K562 (cell line): Measurements from ENCODE around the gene MEST. TPM values are rescaled to one million over a fixed set of nuclear protein-coding genes. Genes with fewer than 3 reads are reported as not detected.
A peak's percentile ranks its signal among the peaks of the same experiment; 100 is the strongest.

ENCODE experiments used
- CBX5 ChIP-seq: IDR thresholded peaks from 2 replicates; pipeline ENCODE4 v1.6.1; 2014; ENCODE audit warnings: low read depth, borderline replicate concordance
- CC2D1A ChIP-seq: fragments of 450-650 bp; IDR thresholded peaks from 2 replicates; pipeline ENCODE4 v1.6.1; 2017; ENCODE audit warnings: mild to moderate bottlenecking
- EGR1 ChIP-seq: fragments of 450-650 bp; conservative IDR thresholded peaks from 2 replicates; pipeline ENCODE4 v1.6.1; 2017; ENCODE audit warnings: mild to moderate bottlenecking
- HMGN3 ChIP-seq: IDR thresholded peaks from 2 replicates; pipeline ENCODE4 v1.6.1; 2011; ENCODE audit warnings: borderline replicate concordance, low read depth, mild to moderate bottlenecking, mixed read lengths, low read length; ENCODE audit not compliant: insufficient read length; ENCODE audit errors: extremely low read depth
- ILF3 ChIP-seq: fragments of 450-650 bp; IDR thresholded peaks from 2 replicates; pipeline ENCODE4 v1.6.1; 2018; ENCODE audit warnings: antibody characterized with exemption, mild to moderate bottlenecking, moderate library complexity, borderline replicate concordance
- L3MBTL2 ChIP-seq: fragments of 450-650 bp; IDR thresholded peaks from 2 replicates; pipeline ENCODE4 v1.6.1; 2016; ENCODE audit warnings: mild to moderate bottlenecking, moderate library complexity
- MNT ChIP-seq, 2 experiments: fragments of 450-650 bp; conservative IDR thresholded peaks; 2 replicates each; pipeline ENCODE4 v1.6.1; 2017; ENCODE audit warnings: mild to moderate bottlenecking in 2 of 2, moderate library complexity in 2 of 2
- MTF1 ChIP-seq: fragments of 250-450 bp; sonication (Bioruptor Pico); IDR thresholded peaks from 2 replicates; pipeline ENCODE4 v1.9.0; 2021; ENCODE audit warnings: moderate library complexity, mild to moderate bottlenecking, inconsistent platforms, borderline replicate concordance
- NR1H2 ChIP-seq: sonication (generic); formaldehyde crosslinking; IDR thresholded peaks from 2 replicates; pipeline ENCODE4 v1.4.0; 2020; ENCODE audit warnings: mild to moderate bottlenecking, missing genetic modification reagents
- RBM14 ChIP-seq: fragments of 200-400 bp; formaldehyde crosslinking; IDR thresholded peaks from 2 replicates; pipeline ENCODE4 v1.6.1; 2018; ENCODE audit warnings: low read depth, mild to moderate bottlenecking, low read length, moderate library complexity, borderline replicate concordance; ENCODE audit not compliant: insufficient read depth
- RFX5 ChIP-seq: IDR thresholded peaks from 2 replicates; pipeline ENCODE4 v1.6.1; 2011; ENCODE audit warnings: low read depth, mild to moderate bottlenecking, improper control_type of control experiment, low read length
- SREBF2 ChIP-seq: sonication (generic); formaldehyde crosslinking; IDR thresholded peaks from 2 replicates; pipeline ENCODE4 v1.4.0; 2020; ENCODE audit warnings: mild to moderate bottlenecking, missing genetic modification reagents
- SRSF1 ChIP-seq: fragments of 200-400 bp; formaldehyde crosslinking; IDR thresholded peaks from 2 replicates; pipeline ENCODE4 v1.6.1; 2017; ENCODE audit warnings: mild to moderate bottlenecking, low read depth, low read length, moderate library complexity
- UBTF ChIP-seq, 2 experiments: IDR thresholded peaks; 2 replicates each; pipeline ENCODE4 v1.6.1; 2012; ENCODE audit warnings: improper control_type of control experiment in 2 of 2, low read depth in 2 of 2, low read length in 2 of 2, borderline replicate concordance in 1 of 2
- WHSC1 ChIP-seq: IDR thresholded peaks from one replicate; pipeline ENCODE4 v1.6.1; 2012; ENCODE audit warnings: low read length, control low read depth, inconsistent platforms
- ZNF584 ChIP-seq: fragments of 200-800 bp; sonication (Bioruptor generic); IDR thresholded peaks from 2 replicates; pipeline ENCODE4 v1.6.1; 2016; ENCODE audit warnings: low read depth, mild to moderate bottlenecking, missing genetic modification characterization, missing compliant biosample characterization
- polyA plus RNA-seq, 8 experiments: library from polyadenylated mRNA; depleted of rRNA in 4 of 8; stranded (reverse) in 5 of 8; unstranded in 3 of 8; fragments of >200 nt; fragmentation: Nextera tagmentation in 2 of 8; fragmentation: Illumina TruSeq in 1 of 8; extraction: Ambion mirVana in 2 of 8; extraction: Trizol in 1 of 8; gene quantifications; 2 replicates each; pipeline versions ENCODE4 v1.2.1 to v1.2.3, GENCODE V29; 2011 to 2014; ENCODE audit warnings: inconsistent platforms in 1 of 8, missing spikeins in 1 of 8
- total RNA-seq, 7 experiments: library from RNA; depleted of rRNA in 6 of 7; stranded (reverse); fragments of >200 nt in 6 of 7; fragmentation: Illumina TruSeq in 2 of 7; extraction: Trizol in 2 of 7; gene quantifications; 2 replicates each; pipeline versions ENCODE4 v1.2.1 to v1.2.3, GENCODE V29; 2011 to 2021; ENCODE audit warnings: low replicate concordance in 1 of 7
- TF ChIP-seq, protein P1 (sequence below): fragments of 250-450 bp; sonication (Bioruptor Pico); IDR thresholded peaks from 2 replicates; pipeline ENCODE4 v1.8.0; 2021; ENCODE audit warnings: mild to moderate bottlenecking, moderate library complexity
- TF ChIP-seq, protein P2 (sequence below): fragments of 250-450 bp; sonication (Bioruptor Pico); IDR thresholded peaks from 2 replicates; pipeline ENCODE4 v1.5.0; 2022; ENCODE audit warnings: mild to moderate bottlenecking

Gene MEST
- total and polyA plus RNA-seq, 9 of the 15 experiments (the other 6 are each of a cell fraction or from before 2014, with no cell fraction given): 0.04 to 0.74 (median 0.36) TPM; not detected in 1

DNA sequence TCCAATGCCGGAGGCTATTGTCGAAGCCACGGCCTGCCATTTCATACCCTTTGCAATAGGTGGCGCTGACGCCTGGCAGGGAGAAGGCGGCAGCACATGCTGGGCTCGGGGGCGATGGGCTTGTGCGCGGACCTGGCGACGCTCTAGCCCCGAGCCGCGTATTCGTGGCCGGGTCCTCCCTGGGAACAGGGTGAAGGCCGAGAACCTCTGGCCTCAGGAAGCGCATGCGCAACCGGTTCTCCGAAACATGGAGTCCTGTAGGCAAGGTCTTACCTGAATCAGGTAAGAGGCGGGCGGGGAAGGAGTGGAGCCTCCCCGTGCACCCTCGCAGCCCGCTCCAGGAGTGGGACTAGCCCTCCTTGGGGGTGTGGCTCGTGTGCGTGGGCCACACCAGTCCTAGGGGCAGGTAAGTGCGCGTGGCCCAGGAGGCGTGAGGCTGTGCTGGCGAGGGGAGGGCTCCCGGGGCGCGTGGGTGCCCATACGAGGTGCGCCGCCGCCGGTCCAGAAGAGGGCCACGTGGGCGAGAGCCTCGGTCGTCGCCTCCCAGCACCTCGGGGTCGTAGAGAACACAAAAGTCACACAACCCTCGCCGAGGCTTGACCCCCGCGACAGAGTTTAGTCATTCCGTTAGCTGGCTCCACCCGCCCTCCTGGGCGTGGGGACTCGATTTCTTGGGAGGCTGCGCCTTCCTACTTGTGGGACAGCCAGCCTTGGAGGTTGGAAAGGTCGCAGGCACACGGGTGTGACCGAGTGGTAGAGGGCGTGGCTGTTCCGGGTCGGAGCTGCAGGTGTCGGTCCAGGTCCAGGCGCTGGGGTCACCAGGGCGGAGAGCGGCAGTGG is 5.6 kb upstream of the MEST start (continued):
- TF ChIP-seq, protein P1, sequence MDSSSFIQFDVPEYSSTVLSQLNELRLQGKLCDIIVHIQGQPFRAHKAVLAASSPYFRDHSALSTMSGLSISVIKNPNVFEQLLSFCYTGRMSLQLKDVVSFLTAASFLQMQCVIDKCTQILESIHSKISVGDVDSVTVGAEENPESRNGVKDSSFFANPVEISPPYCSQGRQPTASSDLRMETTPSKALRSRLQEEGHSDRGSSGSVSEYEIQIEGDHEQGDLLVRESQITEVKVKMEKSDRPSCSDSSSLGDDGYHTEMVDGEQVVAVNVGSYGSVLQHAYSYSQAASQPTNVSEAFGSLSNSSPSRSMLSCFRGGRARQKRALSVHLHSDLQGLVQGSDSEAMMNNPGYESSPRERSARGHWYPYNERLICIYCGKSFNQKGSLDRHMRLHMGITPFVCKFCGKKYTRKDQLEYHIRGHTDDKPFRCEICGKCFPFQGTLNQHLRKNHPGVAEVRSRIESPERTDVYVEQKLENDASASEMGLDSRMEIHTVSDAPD: no peak
- no peak for TF ChIP-seq SREBF2 (CRISPR knock-in tag)
- TF ChIP-seq ZNF584 (CRISPR knock-in tag): no peak
- 0 out of 2 replicates have a peak, but pooled peaks have one; percentile 23 for TF ChIP-seq CC2D1A
- no peak for TF ChIP-seq WHSC1
- TF ChIP-seq, protein P2, sequence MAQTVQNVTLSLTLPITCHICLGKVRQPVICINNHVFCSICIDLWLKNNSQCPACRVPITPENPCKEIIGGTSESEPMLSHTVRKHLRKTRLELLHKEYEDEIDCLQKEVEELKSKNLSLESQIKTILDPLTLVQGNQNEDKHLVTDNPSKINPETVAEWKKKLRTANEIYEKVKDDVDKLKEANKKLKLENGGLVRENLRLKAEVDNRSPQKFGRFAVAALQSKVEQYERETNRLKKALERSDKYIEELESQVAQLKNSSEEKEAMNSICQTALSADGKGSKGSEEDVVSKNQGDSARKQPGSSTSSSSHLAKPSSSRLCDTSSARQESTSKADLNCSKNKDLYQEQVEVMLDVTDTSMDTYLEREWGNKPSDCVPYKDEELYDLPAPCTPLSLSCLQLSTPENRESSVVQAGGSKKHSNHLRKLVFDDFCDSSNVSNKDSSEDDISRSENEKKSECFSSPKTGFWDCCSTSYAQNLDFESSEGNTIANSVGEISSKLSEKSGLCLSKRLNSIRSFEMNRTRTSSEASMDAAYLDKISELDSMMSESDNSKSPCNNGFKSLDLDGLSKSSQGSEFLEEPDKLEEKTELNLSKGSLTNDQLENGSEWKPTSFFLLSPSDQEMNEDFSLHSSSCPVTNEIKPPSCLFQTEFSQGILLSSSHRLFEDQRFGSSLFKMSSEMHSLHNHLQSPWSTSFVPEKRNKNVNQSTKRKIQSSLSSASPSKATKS (CRISPR knock-in tag): no peak
- 0 out of 4 replicates have a peak, but pooled peaks of 1 of the 2 experiments have one; percentile 27 for TF ChIP-seq MNT (conservative IDR thresholded peaks at IDR 0.05)
- peak; percentile 92 for TF ChIP-seq L3MBTL2
- no peak for TF ChIP-seq ILF3
- no peak for TF ChIP-seq CBX5
- no peak for TF ChIP-seq EGR1
- no peak for TF ChIP-seq RFX5
- TF ChIP-seq NR1H2: no peak
- no peak for TF ChIP-seq MTF1 (CRISPR knock-in tag)
- no peak for TF ChIP-seq SRSF1
- no peak for TF ChIP-seq UBTF (IDR thresholded peaks at IDR 0.05; ENCODE audit: borderline replicate concordance in 1 of 2, low read depth in 2 of 2, low read length in 2 of 2)
- TF ChIP-seq HMGN3: no peak
- no peak for TF ChIP-seq RBM14
